AG09319 (cell line): Measurements from ENCODE around the gene CCL14.

Source experiments
- DNase-seq: peaks from one replicate; pipeline ENCODE4 v3.0.0-alpha.2; 2010; ENCODE audit warnings: low read depth; ENCODE audit errors: extremely low read depth
- TF ChIP-seq, protein P1 (sequence below): IDR thresholded peaks from 2 replicates; pipeline ENCODE4 v1.5.1; 2011; ENCODE audit warnings: low read depth, mild to moderate bottlenecking, inconsistent platforms, low read length, moderate library complexity

Gene CCL14

GRCh38 chr17:35986643-35987042 is at the start of gene CCL14:
TSS of gene CCL14 (minus strand) at chr17:35986729. CDS start at chr17:35986649, 80 bp downstream.
- TF ChIP-seq, protein P1, sequence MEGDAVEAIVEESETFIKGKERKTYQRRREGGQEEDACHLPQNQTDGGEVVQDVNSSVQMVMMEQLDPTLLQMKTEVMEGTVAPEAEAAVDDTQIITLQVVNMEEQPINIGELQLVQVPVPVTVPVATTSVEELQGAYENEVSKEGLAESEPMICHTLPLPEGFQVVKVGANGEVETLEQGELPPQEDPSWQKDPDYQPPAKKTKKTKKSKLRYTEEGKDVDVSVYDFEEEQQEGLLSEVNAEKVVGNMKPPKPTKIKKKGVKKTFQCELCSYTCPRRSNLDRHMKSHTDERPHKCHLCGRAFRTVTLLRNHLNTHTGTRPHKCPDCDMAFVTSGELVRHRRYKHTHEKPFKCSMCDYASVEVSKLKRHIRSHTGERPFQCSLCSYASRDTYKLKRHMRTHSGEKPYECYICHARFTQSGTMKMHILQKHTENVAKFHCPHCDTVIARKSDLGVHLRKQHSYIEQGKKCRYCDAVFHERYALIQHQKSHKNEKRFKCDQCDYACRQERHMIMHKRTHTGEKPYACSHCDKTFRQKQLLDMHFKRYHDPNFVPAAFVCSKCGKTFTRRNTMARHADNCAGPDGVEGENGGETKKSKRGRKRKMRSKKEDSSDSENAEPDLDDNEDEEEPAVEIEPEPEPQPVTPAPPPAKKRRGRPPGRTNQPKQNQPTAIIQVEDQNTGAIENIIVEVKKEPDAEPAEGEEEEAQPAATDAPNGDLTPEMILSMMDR = no peak
- no peak for DNase-seq

DNA sequence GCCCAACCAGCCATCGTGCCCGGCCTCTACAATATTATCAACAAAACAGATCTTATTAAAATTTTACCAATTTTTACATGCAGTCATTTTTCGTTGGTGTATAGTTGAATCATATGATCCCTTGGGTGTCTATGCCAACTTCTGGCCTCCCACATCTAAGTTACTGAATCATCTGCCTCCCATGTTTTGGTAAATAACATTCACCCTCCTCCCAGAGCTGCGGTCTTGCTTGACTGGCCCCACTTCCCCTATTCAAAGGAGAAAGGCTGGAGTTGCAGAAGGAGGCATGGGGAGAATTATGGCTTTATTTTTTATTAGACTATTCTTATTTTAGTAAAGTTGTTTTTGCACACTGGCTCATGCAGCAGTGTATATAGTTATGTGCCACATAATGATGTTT is 49.7 kb upstream of the CCL14 start:
- TF ChIP-seq, protein P1 = no peak
- DNase-seq = no peak

- TF ChIP-seq, protein P1 = no peak
- DNase-seq = no peak
Observed at GRCh38 chr17:36034127-36034526, 47.6 kb upstream of the CCL14 start.

GRCh38 chr17:36030956-36031355 is 44.4 kb upstream of the CCL14 start:
- no peak for DNase-seq
- TF ChIP-seq, protein P1 = no peak

GRCh38 chr17:36027761-36028160 is 41.2 kb upstream of the CCL14 start:
- TF ChIP-seq, protein P1 = no peak
- DNase-seq = no peak

- DNase-seq = no peak
- TF ChIP-seq, protein P1 = no peak
Observed at GRCh38 chr17:36024106-36024869, 37.8 kb upstream of the CCL14 start.

DNA sequence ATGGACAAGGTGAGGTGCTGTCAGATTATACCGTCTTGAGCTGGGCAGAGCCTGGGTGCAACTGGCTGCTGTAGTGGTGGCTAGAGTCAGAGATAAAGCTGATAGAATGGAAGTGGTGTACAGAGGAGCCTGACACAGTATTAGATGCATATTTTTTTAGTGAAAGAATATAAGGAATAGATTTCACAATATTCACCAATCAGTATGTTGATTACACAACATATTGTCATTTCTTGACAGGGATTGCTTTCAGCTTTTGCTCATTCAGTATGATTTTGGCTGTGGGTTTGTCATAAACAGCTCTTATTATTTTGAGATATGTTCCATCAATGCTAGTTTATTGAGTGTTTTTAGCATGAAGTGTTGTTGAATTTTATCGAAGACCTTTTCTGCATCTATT is 32.9 kb upstream of the CCL14 start:
- TF ChIP-seq, protein P1 = no peak
- DNase-seq = no peak
